ENCODE data around the gene SERPIND1. TPM values are rescaled to one million over a fixed set of nuclear protein-coding genes. Genes with fewer than 3 reads are reported as not detected.

SERPIND1 gene
- polyA plus RNA-seq, 3 donors, result not detected

GRCh38 chr22:20798974-20799373 is 25.1 kb downstream of the SERPIND1 start:
- no peak for DNase-seq
- Mint-ChIP-seq H3K27me3 (ENCODE audit: low read depth in 3 of 3) (peaks cover 0 to 2% (median 0%) of the 10 kb centered on the region in 3 donors), H3K4me1 (peaks cover 2% of the 10 kb centered on the region), H3K4me3 (no peak overlapping the region), H3K36me3 (peaks cover 86 to 98% of the 10 kb centered on the region in 2 donors), H3K27ac (no peak overlapping the region), H3K9me3 (no peaks in the 10 kb centered on the region)
- Histone ChIP-seq H3K36me3 (replicated peaks in 1 of 2; ENCODE audit: control insufficient read depth in 1 of 2, insufficient read depth in 2 of 2, low read length in 2 of 2) (peaks cover 87 to 98% of the 10 kb centered on the region in 2 donors), H3K9ac (ENCODE audit: insufficient read depth, low read length, poor library complexity, severe bottlenecking) (no peak overlapping the region), H3K4me1 (ENCODE audit: control insufficient read depth in 1 of 2, insufficient read depth in 2 of 2, low read length in 2 of 2) (no peaks in the 10 kb centered on the region), H4K20me1 (ENCODE audit: insufficient read depth, low read length) (no peaks in the 10 kb centered on the region), H2AFZ (ENCODE audit: insufficient read depth, low read depth, low read length, poor library complexity, severe bottlenecking) (no peak overlapping the region), H3K79me2 (ENCODE audit: insufficient read depth, low read length) (no peaks in the 10 kb centered on the region), H3K27me3 (ENCODE audit: control insufficient read depth in 2 of 2, insufficient read depth in 2 of 2, low read length in 2 of 2) (no peaks in the 10 kb centered on the region), H3K9me3 (replicated peaks in 1 of 2; ENCODE audit: control insufficient read depth in 1 of 2, insufficient read depth in 1 of 2, low read length in 2 of 2) (no peaks in the 10 kb centered on the region), H3K4me3 (replicated peaks in 1 of 3; ENCODE audit: low read depth in 2 of 3, low read length in 3 of 3) (no peak overlapping the region), H3K4me2 (replicated peaks; ENCODE audit: extremely low read depth, low read length, poor library complexity, severe bottlenecking) (no peak overlapping the region), H3K27ac (ENCODE audit: low read depth in 1 of 2, low read length in 2 of 2) (no peak overlapping the region)
- WGBS (ENCODE audit: insufficient coverage), result 97% methylated on average over 9 of the region's 10 CpGs
- TF ChIP-seq CTCF (IDR thresholded peaks at IDR 0.05), result no peak
- intact Hi-C loops (cut with micrococcal nuclease), result no loop called here

- peaks cover 87 to 98% of the 10 kb centered on the region in 2 donors for H3K36me3 ChIP-seq (replicated peaks in 1 of 2; ENCODE audit: control insufficient read depth in 1 of 2, insufficient read depth in 2 of 2, low read length in 2 of 2)
- no peak for TF ChIP-seq CTCF (IDR thresholded peaks at IDR 0.05)
- H3K36me3 Mint-ChIP-seq, result peaks cover 88 to 98% of the 10 kb centered on the region in 2 donors
- DNase-seq, result no peak
- no peak overlapping the region for H3K27ac ChIP-seq (ENCODE audit: low read depth in 1 of 2, low read length in 2 of 2)
- H3K27ac Mint-ChIP-seq, result no peak overlapping the region
- H3K9me3 ChIP-seq (replicated peaks in 1 of 2; ENCODE audit: control insufficient read depth in 1 of 2, insufficient read depth in 1 of 2, low read length in 2 of 2), result no peaks in the 10 kb centered on the region
- no peak overlapping the region for H3K9ac ChIP-seq (ENCODE audit: insufficient read depth, low read length, poor library complexity, severe bottlenecking)
- no peaks in the 10 kb centered on the region for H3K27me3 ChIP-seq (ENCODE audit: control insufficient read depth in 2 of 2, insufficient read depth in 2 of 2, low read length in 2 of 2)
- no peak overlapping the region for H3K4me3 Mint-ChIP-seq
- no peaks in the 10 kb centered on the region for H3K9me3 Mint-ChIP-seq
- WGBS (ENCODE audit: insufficient coverage), result 98% methylated on average over 8 of the region's 8 CpGs
- H3K27me3 Mint-ChIP-seq (ENCODE audit: low read depth in 3 of 3), result peaks cover 0 to 2% (median under 1%) of the 10 kb centered on the region in 3 donors
- H3K4me3 ChIP-seq (replicated peaks in 1 of 3; ENCODE audit: low read depth in 2 of 3, low read length in 3 of 3), result no peak overlapping the region
- no peak overlapping the region for H3K4me2 ChIP-seq (replicated peaks; ENCODE audit: extremely low read depth, low read length, poor library complexity, severe bottlenecking)
- intact Hi-C loops (cut with micrococcal nuclease), result no loop called here
- H4K20me1 ChIP-seq (ENCODE audit: insufficient read depth, low read length), result no peaks in the 10 kb centered on the region
- H3K79me2 ChIP-seq (ENCODE audit: insufficient read depth, low read length), result no peaks in the 10 kb centered on the region
- H2AFZ ChIP-seq (ENCODE audit: insufficient read depth, low read depth, low read length, poor library complexity, severe bottlenecking), result no peak overlapping the region
- H3K4me1 Mint-ChIP-seq, result peaks cover 2% of the 10 kb centered on the region
- no peaks in the 10 kb centered on the region for H3K4me1 ChIP-seq (ENCODE audit: control insufficient read depth in 1 of 2, insufficient read depth in 2 of 2, low read length in 2 of 2)
These were observed 25.5 kb downstream of the SERPIND1 start for GRCh38 chr22:20799449-20799848.

All from CD14-positive monocyte (primary cell).